DMS79 treated with DMSO at 0.1 percent for 48 hours (cell line): ENCODE data around the gene UQCC5.
A peak's percentile ranks its signal among the peaks of the same experiment; 100 is the strongest.

Experiments
- DNase-seq: peaks from one replicate; lab custom pipeline; 2025; lab: John Stamatoyannopoulos, UW

UQCC5 gene, protein sequence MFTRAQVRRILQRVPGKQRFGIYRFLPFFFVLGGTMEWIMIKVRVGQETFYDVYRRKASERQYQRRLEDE

GRCh38 chr3:52536369-52537164 lies at the start of gene UQCC5:
UQCC5 (plus strand) TSS chr3:52536605; CDS start chr3:52536756, 151 bp downstream.
- peak; percentile 82 for DNase-seq

DNA sequence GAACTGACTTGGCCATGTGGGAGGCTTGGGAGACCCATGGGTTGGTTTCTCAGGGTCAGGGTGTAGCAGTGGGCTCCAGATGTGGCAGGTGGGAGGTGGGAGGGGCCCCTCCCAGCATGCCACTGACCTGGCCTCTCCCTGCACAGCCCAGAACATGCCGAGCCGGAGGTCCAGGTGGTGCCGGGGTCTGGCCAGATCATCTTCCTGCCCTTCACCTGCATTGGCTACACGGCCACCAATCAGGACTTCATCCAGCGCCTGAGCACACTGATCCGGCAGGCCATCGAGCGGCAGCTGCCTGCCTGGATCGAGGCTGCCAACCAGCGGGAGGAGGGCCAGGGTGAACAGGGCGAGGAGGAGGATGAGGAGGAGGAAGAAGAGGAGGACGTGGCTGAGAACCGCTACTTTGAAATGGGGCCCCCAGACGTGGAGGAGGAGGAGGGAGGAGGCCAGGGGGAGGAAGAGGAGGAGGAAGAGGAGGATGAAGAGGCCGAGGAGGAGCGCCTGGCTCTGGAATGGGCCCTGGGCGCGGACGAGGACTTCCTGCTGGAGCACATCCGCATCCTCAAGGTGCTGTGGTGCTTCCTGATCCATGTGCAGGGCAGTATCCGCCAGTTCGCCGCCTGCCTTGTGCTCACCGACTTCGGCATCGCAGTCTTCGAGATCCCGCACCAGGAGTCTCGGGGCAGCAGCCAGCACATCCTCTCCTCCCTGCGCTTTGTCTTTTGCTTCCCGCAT lies 49.2 kb upstream of the UQCC5 start:
- DNase-seq = no peak

GRCh38 chr3:52487788-52488691 lies 48.4 kb upstream of the UQCC5 start:
- no peak for DNase-seq

GRCh38 chr3:52488746-52489145 lies 47.7 kb upstream of the UQCC5 start:
- no peak for DNase-seq

DNA sequence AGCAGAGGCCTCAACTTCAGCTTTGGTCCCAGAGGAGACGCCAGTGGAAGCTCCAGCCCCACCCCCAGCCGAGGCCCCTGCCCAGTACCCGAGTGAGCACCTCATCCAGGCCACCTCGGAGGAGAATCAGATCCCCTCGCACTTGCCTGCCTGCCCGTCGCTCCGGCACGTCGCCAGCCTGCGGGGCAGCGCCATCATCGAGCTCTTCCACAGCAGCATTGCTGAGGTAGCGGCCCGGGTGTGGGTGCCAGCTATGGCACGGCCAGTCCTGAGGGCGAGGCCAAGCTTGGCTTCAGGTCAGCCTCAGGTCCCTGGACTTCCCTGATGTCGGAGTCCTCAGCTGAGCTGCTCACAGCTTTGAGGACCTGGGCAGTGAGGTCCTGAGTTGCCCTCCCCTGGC lies 47.0 kb upstream of the UQCC5 start:
- no peak for DNase-seq

GRCh38 chr3:52490035-52490938 lies 46.1 kb upstream of the UQCC5 start:
- DNase-seq = no peak

DNA sequence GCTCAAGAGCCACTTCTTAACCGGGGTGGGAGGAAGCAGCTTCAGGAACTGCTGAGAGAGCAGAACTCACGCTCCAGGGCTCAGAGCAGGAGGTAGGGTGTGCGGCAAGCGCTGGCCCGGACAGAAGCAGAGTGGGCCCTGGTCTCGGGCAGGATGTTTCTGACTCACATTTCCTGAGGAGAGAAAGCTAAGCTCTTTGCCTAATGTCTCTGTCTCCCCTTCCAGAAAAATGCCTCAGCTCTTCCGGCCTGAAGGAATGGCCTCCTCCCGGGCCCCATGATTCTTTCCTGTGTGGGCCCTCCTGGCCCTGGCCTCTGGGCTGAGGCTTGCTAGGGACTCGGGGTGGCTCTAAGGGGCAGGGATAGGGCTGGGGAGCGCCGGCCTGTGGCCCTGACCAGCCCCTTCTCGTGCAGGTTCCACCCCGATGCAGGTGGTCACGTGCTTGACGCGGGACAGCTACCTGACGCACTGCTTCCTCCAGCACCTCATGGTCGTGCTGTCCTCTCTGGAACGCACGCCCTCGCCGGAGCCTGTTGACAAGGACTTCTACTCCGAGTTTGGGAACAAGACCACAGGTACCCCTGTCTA lies 45.4 kb upstream of the UQCC5 start:
- DNase-seq = no peak

DNA sequence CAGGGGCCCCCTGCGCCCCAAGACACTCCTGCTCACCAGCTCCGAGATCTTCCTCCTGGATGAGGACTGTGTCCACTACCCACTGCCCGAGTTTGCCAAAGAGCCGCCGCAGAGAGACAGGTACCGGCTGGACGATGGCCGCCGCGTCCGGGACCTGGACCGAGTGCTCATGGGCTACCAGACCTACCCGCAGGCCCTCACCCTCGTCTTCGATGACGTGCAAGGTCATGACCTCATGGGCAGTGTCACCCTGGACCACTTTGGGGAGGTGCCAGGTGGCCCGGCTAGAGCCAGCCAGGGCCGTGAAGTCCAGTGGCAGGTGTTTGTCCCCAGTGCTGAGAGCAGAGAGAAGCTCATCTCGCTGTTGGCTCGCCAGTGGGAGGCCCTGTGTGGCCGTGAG lies 44.3 kb upstream of the UQCC5 start:
- DNase-seq = no peak

GRCh38 chr3:52493232-52494017 lies 43.0 kb upstream of the UQCC5 start:
- DNase-seq = no peak

- DNase-seq = peak; percentile 75
Measured at GRCh38 chr3:52494445-52494844, 42.0 kb upstream of the UQCC5 start.

DNA sequence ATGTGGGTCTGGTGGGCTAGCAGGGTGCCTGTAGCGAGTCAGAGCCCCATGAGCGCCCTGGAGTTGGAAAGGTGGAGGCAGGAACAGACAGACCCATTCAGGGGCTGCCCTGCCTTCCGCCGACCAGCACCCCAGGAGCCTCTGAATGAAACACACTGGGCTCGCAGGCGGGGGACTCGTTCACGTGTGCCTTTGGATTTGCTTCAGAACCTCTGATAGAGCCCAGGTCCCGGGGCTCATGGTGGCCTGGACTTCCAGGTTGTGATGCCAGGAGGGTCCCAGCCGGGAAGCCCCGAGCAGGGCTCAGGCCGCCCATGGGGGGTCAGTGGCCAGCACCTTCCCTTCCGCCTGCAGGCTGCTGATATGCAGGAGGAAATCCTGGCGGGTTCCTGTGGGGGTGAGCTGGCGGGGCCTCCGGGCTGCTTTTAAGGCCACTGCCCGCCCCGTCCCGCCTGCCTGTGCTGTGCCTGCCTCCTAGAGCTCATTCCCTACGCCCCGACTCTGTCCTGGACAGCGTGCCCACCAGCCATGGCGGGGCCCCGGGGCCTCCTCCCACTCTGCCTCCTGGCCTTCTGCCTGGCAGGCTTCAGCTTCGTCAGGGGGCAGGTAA lies 41.4 kb upstream of the UQCC5 start, which contains the start of gene STAB1:
Gene STAB1, plus strand, starts transcription at position 453 of the 610 bp plus-strand sequence. Its CDS starts 76 bp downstream, at position 529.
- DNase-seq = no peak

- no peak for DNase-seq
Measured at GRCh38 chr3:52495777-52496602, 40.4 kb upstream of the UQCC5 start.

DNA sequence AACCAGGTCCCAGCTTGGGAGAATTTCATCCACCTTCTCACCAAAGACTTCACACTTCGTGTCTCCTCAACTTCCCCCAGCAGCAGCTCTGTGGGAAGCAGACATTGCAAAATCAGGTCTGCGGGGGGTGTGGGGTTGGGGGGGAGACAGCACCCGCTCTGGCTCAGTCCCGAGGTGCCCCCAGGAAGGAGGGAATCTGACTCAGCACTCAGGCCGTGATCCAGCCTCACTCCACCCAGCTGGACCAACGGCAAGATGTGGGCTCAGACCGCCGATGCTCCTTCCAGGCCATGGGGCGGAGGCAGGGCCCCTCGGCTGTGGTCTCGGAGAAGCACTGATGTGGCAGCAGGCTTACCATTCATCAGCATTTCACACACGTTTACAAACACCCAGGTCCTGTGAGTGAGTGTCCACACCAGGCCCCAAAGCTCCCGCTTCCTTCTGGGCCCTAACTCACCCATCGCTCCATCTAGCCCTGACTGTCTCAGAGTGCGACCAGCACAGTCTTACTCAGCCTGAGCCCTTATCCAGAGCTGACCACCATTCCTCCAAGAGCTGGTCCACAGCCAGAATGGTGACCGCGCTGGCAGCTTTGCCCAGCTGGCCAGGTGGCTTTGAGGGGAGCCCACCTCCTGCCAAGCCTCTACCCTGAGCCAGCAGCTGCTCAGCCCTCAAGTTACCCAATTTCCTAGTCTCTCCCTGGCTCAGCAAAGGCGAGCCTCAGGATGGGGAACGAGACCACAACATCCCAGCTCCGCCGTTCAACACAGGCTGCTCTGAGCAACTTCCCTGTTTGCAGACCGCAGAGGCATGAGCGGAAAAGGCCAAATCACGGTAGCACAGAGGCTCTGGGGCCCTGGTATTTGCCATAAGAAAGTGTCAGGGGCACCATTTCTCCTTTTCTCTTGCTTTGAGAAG lies 38.0 kb upstream of the UQCC5 start:
- no peak for DNase-seq

GRCh38 chr3:52501046-52501445 lies 35.4 kb upstream of the UQCC5 start:
- DNase-seq = no peak

GRCh38 chr3:52502001-52502400 lies 34.4 kb upstream of the UQCC5 start:
- no peak for DNase-seq

DNA sequence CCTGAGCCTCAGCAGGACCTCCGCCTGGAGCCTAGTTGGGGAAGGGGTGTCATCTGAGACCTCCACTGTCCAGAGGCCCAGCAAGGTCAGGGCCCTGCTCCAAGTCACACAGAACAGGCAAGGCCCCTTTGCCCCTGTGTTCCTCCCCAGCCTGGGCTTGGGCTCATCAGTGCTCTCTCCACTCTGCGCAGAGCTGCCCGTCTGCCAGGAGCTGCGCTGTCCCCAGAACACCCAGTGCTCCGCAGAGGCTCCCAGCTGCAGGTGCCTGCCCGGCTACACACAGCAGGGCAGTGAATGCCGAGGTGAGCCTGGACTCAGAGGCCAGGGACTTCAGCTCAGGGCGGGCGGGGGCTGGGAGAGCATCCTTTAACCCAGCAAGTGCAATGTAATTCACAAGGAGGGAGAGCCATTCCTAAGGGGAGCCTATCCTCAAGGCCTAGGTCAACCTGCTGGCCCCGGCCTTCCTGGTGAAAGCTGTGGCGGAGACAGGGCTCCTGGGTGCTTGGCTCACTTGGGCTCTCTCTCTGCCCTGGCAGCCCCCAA lies 33.5 kb upstream of the UQCC5 start:
- DNase-seq = no peak

- no peak for DNase-seq
Measured at GRCh38 chr3:52503788-52504424, 32.5 kb upstream of the UQCC5 start.
